ENCODE results near the gene KIAA1210.
"Not testable (repeated sequence)": the region's sequence is repeated elsewhere in the genome, so short reads cannot be mapped to it uniquely, and the experiment has no call there.

The KIAA1210 gene

DNA sequence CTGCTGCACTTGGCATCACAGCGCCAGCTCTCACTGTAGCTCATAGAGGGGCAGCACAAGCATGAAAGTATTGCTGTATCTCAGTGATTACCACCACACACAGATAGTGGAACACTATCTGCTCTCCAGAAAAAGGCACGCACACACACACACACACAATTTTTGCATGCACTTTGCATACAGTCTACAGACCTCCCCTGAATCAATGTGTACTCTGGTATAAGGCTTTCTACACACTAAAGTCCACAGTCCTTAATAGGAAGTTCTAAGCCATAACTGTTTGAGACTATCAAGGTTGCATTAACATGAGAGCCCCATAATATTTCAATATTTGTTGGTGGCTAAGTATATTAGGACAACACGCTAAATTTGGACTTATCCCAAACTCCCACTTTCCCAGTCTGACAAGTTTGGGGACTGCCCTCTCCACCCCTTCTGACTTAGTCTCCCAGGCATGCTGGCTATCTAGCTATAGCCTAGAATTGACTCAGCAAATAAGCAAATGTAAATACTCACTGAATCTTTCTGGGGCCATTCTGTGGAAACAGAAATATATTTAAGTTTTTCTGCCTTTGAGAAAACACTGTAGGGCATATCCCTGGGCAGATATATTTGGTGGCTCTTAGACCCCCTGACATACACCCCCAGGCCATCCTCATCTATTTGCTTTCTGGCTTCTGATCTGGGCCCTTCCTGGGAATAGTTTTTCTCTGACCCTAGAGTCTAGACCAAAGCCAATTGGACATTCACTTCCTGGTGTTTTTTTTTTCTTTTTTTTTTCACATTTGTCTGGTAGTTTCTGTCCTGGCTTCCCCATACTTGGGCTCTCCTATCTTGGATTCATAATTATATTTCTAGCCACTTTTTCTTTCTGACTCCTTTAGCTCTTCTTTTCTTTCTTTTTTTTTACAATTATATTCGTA lies 91.2 kb downstream of the KIAA1210 start:
- DNase-seq (ENCODE audit: low spot score) = no peak

- DNase-seq (ENCODE audit: low spot score) = no peak
Measured at GRCh38 chrX:119030990-119031389, 96.6 kb downstream of the KIAA1210 start.

- not testable (repeated sequence) for DNase-seq (ENCODE audit: low spot score)
Measured at GRCh38 chrX:119029656-119030055, 98.0 kb downstream of the KIAA1210 start.

- no peak for DNase-seq (ENCODE audit: low spot score)
Measured at GRCh38 chrX:119028733-119029330, 98.8 kb downstream of the KIAA1210 start.
